GF-D8 (cell line): ENCODE results near the gene CCL20.

ENCODE experiments used
- DNase-seq: peaks from one replicate; lab custom pipeline; 2025; lab: John Stamatoyannopoulos, UW

CCL20 gene

GRCh38 chr2:227802882-227803281, 10.8 kb upstream of the CCL20 start:
- DNase-seq: no peak

- DNase-seq: no peak
These were observed 8.7 kb upstream of the CCL20 start for GRCh38 chr2:227804975-227805374.

GRCh38 chr2:227805578-227805977, 8.1 kb upstream of the CCL20 start:
- peak; percentile 29 for DNase-seq

GRCh38 chr2:227808936-227809335, 4.7 kb upstream of the CCL20 start:
- no peak for DNase-seq

GRCh38 chr2:227812001-227812400, 1.6 kb upstream of the CCL20 start:
- no peak for DNase-seq

GRCh38 chr2:227813229-227813561, 447 bp upstream of the CCL20 start:
- no peak for DNase-seq

GRCh38 chr2:227815066-227815465, 1.4 kb downstream of the CCL20 start:
- DNase-seq: no peak

GRCh38 chr2:227816507-227817294, 3.1 kb downstream of the CCL20 start:
- DNase-seq: peak; percentile 24

GRCh38 chr2:227817336-227817735, 3.7 kb downstream of the CCL20 start:
- no peak for DNase-seq

GRCh38 chr2:227817850-227818674, 4.4 kb downstream of the CCL20 start:
- no peak for DNase-seq

- peak; percentile 96 for DNase-seq
These were observed 5.2 kb downstream of the CCL20 start for GRCh38 chr2:227818675-227819397.

GRCh38 chr2:227819398-227819697, 5.7 kb downstream of the CCL20 start:
- DNase-seq: no peak

GRCh38 chr2:227821043-227821942, 7.7 kb downstream of the CCL20 start:
- DNase-seq: no peak

GRCh38 chr2:227822416-227823003, 8.9 kb downstream of the CCL20 start:
- DNase-seq: no peak

GRCh38 chr2:227823922-227824321, 10.3 kb downstream of the CCL20 start:
- DNase-seq: no peak

- DNase-seq: no peak
These were observed 11.1 kb downstream of the CCL20 start for GRCh38 chr2:227824711-227825110.

GRCh38 chr2:227826019-227826521, 12.4 kb downstream of the CCL20 start:
- DNase-seq: no peak

- DNase-seq: no peak
These were observed 12.9 kb downstream of the CCL20 start for GRCh38 chr2:227826563-227826962.

- no peak for DNase-seq
These were observed 13.5 kb downstream of the CCL20 start for GRCh38 chr2:227827143-227827542.

- no peak for DNase-seq
These were observed 14.9 kb downstream of the CCL20 start for GRCh38 chr2:227828477-227828912.

- DNase-seq: no peak
These were observed 15.7 kb downstream of the CCL20 start for GRCh38 chr2:227829337-227829736.
